Hepatocyte (in vitro differentiated cells): Measurements from ENCODE around the gene LSAMP.

ENCODE experiments used
- CTCF ChIP-seq: fragments of 200-600 bp; sonication (generic); IDR thresholded peaks from 2 replicates; pipeline ENCODE4 v1.5.1; 2016; ENCODE audit warnings: antibody characterized with exemption, mild to moderate bottlenecking; ENCODE audit not compliant: poor library complexity
- EZH2 ChIP-seq: fragments of 200-600 bp; sonication (generic); IDR thresholded peaks from 2 replicates; pipeline ENCODE4 v1.6.1; 2016; ENCODE audit warnings: antibody characterized with exemption, mild to moderate bottlenecking, borderline replicate concordance
- EZH2phosphoT487 ChIP-seq: fragments of 200-600 bp; sonication (generic); IDR thresholded peaks from one replicate; pipeline ENCODE4 v1.6.1; 2018; ENCODE audit warnings: antibody characterized with exemption, mild to moderate bottlenecking, low read depth, moderate library complexity; ENCODE audit not compliant: unreplicated experiment, severe bottlenecking

GRCh38 chr3:115864911-115865310, 580.4 kb downstream of the LSAMP start:
- no peak for TF ChIP-seq EZH2
- no peak for TF ChIP-seq CTCF
- no peak for TF ChIP-seq EZH2phosphoT487
